ENCODE results near the gene SRGN. TPM values are rescaled to one million over a fixed set of nuclear protein-coding genes. Genes with fewer than 3 reads are reported as not detected.

SRGN gene
- total and polyA plus RNA-seq, 10 of the 15 experiments (the other 5 are each of a cell fraction or from before 2014, with no cell fraction given) = 382 to 2,414 (median 885) TPM

GRCh38 chr10:69092959-69093850, 5.3 kb downstream of the SRGN start:
- DNase-seq (ENCODE audit: low read depth, low spot score) (peak; percentile 69), FAIRE-seq (no peak), ATAC-seq (peak; percentile 43)
- Histone ChIP-seq H3K36me3 (ENCODE audit: control insufficient read depth in 2 of 2, insufficient read depth in 2 of 2, low read length in 1 of 2) (peaks cover 0 to 15% of the 10 kb centered on the region in 2 experiments; a peak in 3 of 4 replicates), H3K79me2 (ENCODE audit: control insufficient read depth, insufficient read depth, low read length) (peaks cover 92% of the 10 kb centered on the region), H3K9ac (ENCODE audit: control insufficient read depth, insufficient read depth, low read length) (peak overlapping the region; percentile 31), H3K4me3 (peak overlapping the region; percentile 72), H3K27ac (ENCODE audit: control insufficient read depth, insufficient read depth) (peak overlapping the region; percentile 97), H3K4me2 (ENCODE audit: control insufficient read depth, insufficient read depth) (peak overlapping the region; percentile 90), H3K4me1 (ENCODE audit: control insufficient read depth, insufficient read depth, low read length) (no peaks in the 10 kb centered on the region), H3K27me3 (replicated peaks in 1 of 2; ENCODE audit: control insufficient read depth in 2 of 2, insufficient read depth in 2 of 2, low read length in 1 of 2) (no peaks in the 10 kb centered on the region), H3K9me3 (replicated peaks; ENCODE audit: control insufficient read depth, insufficient read depth, low read length) (no peaks in the 10 kb centered on the region), H2AFZ (ENCODE audit: control insufficient read depth, low read depth, low read length) (no peak overlapping the region), H4K20me1 (ENCODE audit: control insufficient read depth, insufficient read depth) (0 out of 2 replicates have a peak, but pooled peaks cover 2% of the 10 kb centered on the region)
- intact Hi-C loops (cut with micrococcal nuclease; ENCODE audit: unreplicated experiment) (loop anchor here (1.0 to 2.0 kb wide), 4 partner anchors 48 to 136 kb away; partner anchors contain the start of gene DDX21), in situ Hi-C loops (cut with MboI) (loop anchor here (10.0 kb wide), 1 partner anchor 88 kb away; no protein-coding TSS in a partner anchor)
- ChIA-PET SMC1A (ENCODE audit: uncharacterized antibody, unreplicated experiment) (interaction anchor here (0.7 to 16.6 kb wide), 24 partner anchors 11 to 299 kb away, joined by 3 to 355 read pairs (median 4); no protein-coding TSS in a partner anchor), CTCF (interaction anchor here (0.7 to 11.1 kb wide), 35 partner anchors 8 to 414 kb away, joined by 3 to 272 read pairs (median 4); partner anchors contain the start of gene DDX21), RAD21 (ENCODE audit: unreplicated experiment) (interaction anchor here (0.7 to 18.9 kb wide), 17 partner anchors 28 to 299 kb away, joined by 3 to 544 read pairs (median 4); no protein-coding TSS in a partner anchor), POLR2A (interaction anchor here (0.5 to 13.2 kb wide), 15 partner anchors 13 to 761 kb away, joined by 3 to 312 read pairs (median 4); partner anchors contain the start of gene HNRNPH3)
- no TSS peak for BruUV-seq (replicated peaks)
- WGBS (ENCODE audit: insufficient coverage, insufficient replicate concordance, low lambda C conversion rate, missing lambda C conversion rate) = 34% methylated on average over 17 of the region's 17 CpGs
- TF ChIP-seq CBX5 (IDR thresholded peaks at IDR 0.05; ENCODE audit: low read depth) = no peak
- 0 out of 2 replicates have a peak, but pooled peaks have one; percentile 45 for TF ChIP-seq LARP7 (IDR thresholded peaks at IDR 0.05)
- no peak for TF ChIP-seq CEBPZ (IDR thresholded peaks at IDR 0.05; ENCODE audit: low read depth, low read length)
- peak; percentile 94 for TF ChIP-seq RAD21 (IDR thresholded peaks at IDR 0.05; ENCODE audit: insufficient read depth, low read depth, low read length)
- TF ChIP-seq BCL3 (IDR thresholded peaks at IDR 0.05; ENCODE audit: borderline replicate concordance, insufficient read depth, low read depth, low read length, poor library complexity, severe bottlenecking) = no peak
- TF ChIP-seq IRF4 (IDR thresholded peaks at IDR 0.05; ENCODE audit: low read depth, low read length) = no peak
- no peak for TF ChIP-seq TCF3 (IDR thresholded peaks at IDR 0.05; ENCODE audit: borderline replicate concordance, insufficient read depth, low read depth, low read length)
- peak; percentile 46 for TF ChIP-seq CBFB (IDR thresholded peaks at IDR 0.05; ENCODE audit: low read depth)
- no peak for TF ChIP-seq PRDM15 (CRISPR knock-in tag; IDR thresholded peaks at IDR 0.05)
- no peak for TF ChIP-seq CEBPB (IDR thresholded peaks at IDR 0.05; ENCODE audit: borderline replicate concordance in 1 of 2, low read depth in 2 of 2, low read length in 2 of 2)
- no peak for TF ChIP-seq FOS (IDR thresholded peaks at IDR 0.05; ENCODE audit: borderline replicate concordance, extremely low read depth, insufficient read length)
- no peak for TF ChIP-seq ESRRA (IDR thresholded peaks at IDR 0.05; ENCODE audit: low read length)

Data from GM12878 (cell line).